Trophoblast cell (in vitro differentiated cells and primary cell): ENCODE data around the gene THSD4.

Experiments
- DNase-seq, 2 donors: peaks; one replicate each; pipeline ENCODE4 v3.0.0-alpha.2; 2016
- H2AFZ ChIP-seq: 2 replicates; pipeline ENCODE4 v1.6.1; 2013; ENCODE audit warnings: low read length, moderate library complexity, mild to moderate bottlenecking; ENCODE audit not compliant: insufficient read depth, poor library complexity
- H2AK5ac ChIP-seq: 2 replicates; pipeline ENCODE4 v1.6.1; 2013; ENCODE audit warnings: mild to moderate bottlenecking, low read length
- H2BK120ac ChIP-seq: 2 replicates; pipeline ENCODE4 v1.6.1; 2013; ENCODE audit warnings: low read length, mild to moderate bottlenecking, moderate library complexity; ENCODE audit not compliant: insufficient read depth, poor library complexity
- H2BK12ac ChIP-seq: 2 replicates; pipeline ENCODE4 v1.6.1; 2013; ENCODE audit warnings: mild to moderate bottlenecking, low read length, moderate library complexity
- H2BK5ac ChIP-seq: 2 replicates; pipeline ENCODE4 v1.6.1; 2013; ENCODE audit warnings: low read length, low read depth, moderate library complexity, mild to moderate bottlenecking; ENCODE audit not compliant: poor library complexity
- H3K14ac ChIP-seq: 2 replicates; pipeline ENCODE4 v1.6.1; 2013; ENCODE audit warnings: mild to moderate bottlenecking, low read length
- H3K18ac ChIP-seq: 2 replicates; pipeline ENCODE4 v1.6.1; 2013; ENCODE audit warnings: mild to moderate bottlenecking, low read length
- H3K23ac ChIP-seq: 2 replicates; pipeline ENCODE4 v1.6.1; 2013; ENCODE audit warnings: low read length
- H3K27ac ChIP-seq: 2 replicates; pipeline ENCODE4 v1.5.1; 2013; ENCODE audit warnings: low read depth, mild to moderate bottlenecking, inconsistent platforms, low read length, moderate library complexity
- H3K27me3 ChIP-seq: 2 replicates; pipeline ENCODE4 v1.6.1; 2013; ENCODE audit warnings: inconsistent platforms, mild to moderate bottlenecking, low read length, moderate library complexity; ENCODE audit not compliant: insufficient read depth
- H3K36me3 ChIP-seq, 2 experiments: 1 replicate in 1 of 2; 2 replicates in 1 of 2; pipeline ENCODE4 v1.6.1; 2013; ENCODE audit warnings: low read length in 2 of 2, mild to moderate bottlenecking in 2 of 2, moderate library complexity in 1 of 2; ENCODE audit not compliant: insufficient read depth in 2 of 2, control insufficient read depth in 1 of 2
- H3K4ac ChIP-seq: 2 replicates; pipeline ENCODE4 v1.6.1; 2013; ENCODE audit warnings: low read depth, mild to moderate bottlenecking, low read length, moderate library complexity
- H3K4me1 ChIP-seq, 2 experiments: 1 replicate in 1 of 2; 2 replicates in 1 of 2; pipeline ENCODE4 v1.6.1; 2013; ENCODE audit warnings: low read length in 2 of 2, mild to moderate bottlenecking in 2 of 2, moderate library complexity in 1 of 2; ENCODE audit not compliant: insufficient read depth in 2 of 2, control insufficient read depth in 1 of 2
- H3K4me2 ChIP-seq: 2 replicates; pipeline ENCODE4 v1.6.1; 2013; ENCODE audit warnings: inconsistent platforms, mild to moderate bottlenecking, low read length, moderate library complexity
- H3K4me3 ChIP-seq: 2 replicates; pipeline ENCODE4 v1.5.1; 2013; ENCODE audit warnings: mild to moderate bottlenecking, low read depth, low read length, inconsistent platforms
- H3K79me1 ChIP-seq: one replicate; pipeline ENCODE4 v1.6.1; 2013; ENCODE audit warnings: low read length
- H3K79me2 ChIP-seq: 2 replicates; pipeline ENCODE4 v1.6.1; 2013; ENCODE audit warnings: low read length, mild to moderate bottlenecking; ENCODE audit not compliant: control insufficient read depth, insufficient read depth, poor library complexity
- H3K9ac ChIP-seq: 2 replicates; pipeline ENCODE4 v1.6.1; 2013; ENCODE audit warnings: mild to moderate bottlenecking, low read length
- H3K9me3 ChIP-seq: 2 replicates; pipeline ENCODE4 v1.6.1; 2013; ENCODE audit warnings: low read depth, mild to moderate bottlenecking, control low read depth, inconsistent platforms, low read length; ENCODE audit not compliant: insufficient read depth
- H4K12ac ChIP-seq: 2 replicates; pipeline ENCODE4 v1.6.1; 2013; ENCODE audit warnings: low read depth, mild to moderate bottlenecking, low read length, moderate library complexity
- H4K8ac ChIP-seq: 2 replicates; pipeline ENCODE4 v1.6.1; 2013; ENCODE audit warnings: low read depth, mild to moderate bottlenecking, low read length, moderate library complexity
- H4K91ac ChIP-seq: one replicate; pipeline ENCODE4 v1.6.1; 2013; ENCODE audit warnings: low read depth, mild to moderate bottlenecking, low read length, moderate library complexity
- WGBS: extraction: QIAGEN DNeasy Blood & Tissue Kit; methylation state at CpG from one replicate; pipeline ENCODE4 v1.1.7; 2013; ENCODE audit warnings: missing lambda C conversion rate; ENCODE audit not compliant: insufficient read length, insufficient coverage; ENCODE audit errors: extremely low coverage; 5-methylcytosine and 5-hydroxymethylcytosine counted together

The THSD4 gene

DNA sequence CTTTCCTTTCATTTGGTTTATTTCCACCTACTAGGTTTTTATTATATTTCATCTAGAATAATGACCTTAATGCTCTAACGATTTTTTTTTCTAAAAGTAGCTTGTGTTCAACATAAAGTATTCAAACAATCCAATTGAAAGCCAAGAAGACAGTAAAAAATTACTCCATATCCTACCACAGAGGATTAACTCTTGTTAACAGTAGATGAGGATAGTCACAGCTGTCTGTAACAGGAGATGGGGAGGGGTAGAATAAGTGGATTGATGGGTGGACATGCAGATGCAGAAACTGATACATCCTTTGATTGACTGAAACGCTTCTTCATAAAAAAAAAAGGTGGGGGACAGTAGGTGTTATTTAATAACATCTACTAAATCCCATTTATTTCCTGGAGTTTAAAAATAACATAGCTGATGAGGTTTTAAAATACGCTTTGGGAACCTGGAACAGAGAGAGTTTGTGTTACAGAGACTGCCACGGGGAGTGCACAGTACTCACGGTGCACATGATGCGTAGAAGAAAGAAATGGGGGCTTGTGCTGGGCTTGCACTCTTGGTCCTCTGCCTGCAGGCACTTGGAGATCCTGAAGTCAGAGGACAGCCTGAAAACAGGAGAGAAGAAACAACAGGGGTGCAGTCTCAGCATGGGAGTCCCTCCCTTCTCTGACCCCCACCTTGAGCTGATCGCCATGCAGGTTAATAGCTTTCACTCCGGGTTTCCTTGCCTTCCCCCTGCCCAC lies 226.7 kb downstream of the THSD4 start:
- no peaks in the 10 kb centered on the region for H3K27me3 ChIP-seq
- no peak overlapping the region for H2AFZ ChIP-seq
- H4K91ac ChIP-seq: no peak overlapping the region
- no peak overlapping the region for H3K14ac ChIP-seq
- peaks cover 15 to 16% of the 10 kb centered on the region in 2 experiments for H3K4me1 ChIP-seq
- no peak overlapping the region for H2BK5ac ChIP-seq
- no peak overlapping the region for H3K4ac ChIP-seq
- no peak overlapping the region for H3K27ac ChIP-seq
- H3K9me3 ChIP-seq: no peaks in the 10 kb centered on the region
- no peak overlapping the region for H4K12ac ChIP-seq
- no peak overlapping the region for H4K8ac ChIP-seq
- H3K23ac ChIP-seq: no peak overlapping the region
- WGBS: no CpG with 5 or more reads among the region's 8 CpGs
- no peak overlapping the region for H3K9ac ChIP-seq
- no peaks in the 10 kb centered on the region for H3K79me2 ChIP-seq
- H2BK12ac ChIP-seq: no peak overlapping the region
- no peak overlapping the region for H3K4me2 ChIP-seq
- no peak overlapping the region for H3K4me3 ChIP-seq
- H3K79me1 ChIP-seq: peaks cover 8% of the 10 kb centered on the region
- no peak overlapping the region for H3K18ac ChIP-seq
- H2AK5ac ChIP-seq: no peak overlapping the region
- H3K36me3 ChIP-seq: no peaks in the 10 kb centered on the region
- H2BK120ac ChIP-seq: no peak overlapping the region
- no peak for DNase-seq

DNA sequence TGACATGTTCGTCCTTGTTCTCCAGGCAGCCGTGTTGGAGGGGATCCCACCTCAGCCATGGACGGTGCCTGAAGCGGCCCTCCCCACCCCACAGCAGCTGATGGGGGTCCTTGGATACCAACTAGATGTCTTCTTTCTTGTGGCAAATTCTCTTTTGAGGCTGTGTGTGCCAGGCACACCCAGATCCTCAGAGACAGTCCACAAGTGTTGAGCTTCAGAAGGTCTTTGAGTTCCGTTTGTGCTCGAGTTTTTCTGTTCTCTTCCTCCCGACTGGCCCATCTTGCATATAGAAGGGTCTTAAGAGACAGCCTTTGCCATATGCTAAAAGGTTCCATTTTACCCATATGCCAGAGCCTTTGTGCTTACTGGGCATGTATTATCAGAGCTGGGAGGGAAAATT lies 227.4 kb downstream of the THSD4 start:
- no peak overlapping the region for H2AFZ ChIP-seq
- H2BK120ac ChIP-seq: no peak overlapping the region
- no peak overlapping the region for H3K23ac ChIP-seq
- H2BK12ac ChIP-seq: no peak overlapping the region
- H3K4ac ChIP-seq: no peak overlapping the region
- H3K4me3 ChIP-seq: no peak overlapping the region
- no peaks in the 10 kb centered on the region for H3K36me3 ChIP-seq
- no CpG with 5 or more reads among the region's 7 CpGs for WGBS
- no peak overlapping the region for H3K18ac ChIP-seq
- H3K27ac ChIP-seq: no peak overlapping the region
- H4K12ac ChIP-seq: no peak overlapping the region
- no peak overlapping the region for H4K8ac ChIP-seq
- H3K79me1 ChIP-seq: peaks cover 5% of the 10 kb centered on the region
- no peaks in the 10 kb centered on the region for H3K9me3 ChIP-seq
- H3K4me2 ChIP-seq: no peak overlapping the region
- no peak for DNase-seq
- peaks cover 11% of the 10 kb centered on the region in 2 experiments for H3K4me1 ChIP-seq
- no peak overlapping the region for H3K14ac ChIP-seq
- H3K79me2 ChIP-seq: no peaks in the 10 kb centered on the region
- H4K91ac ChIP-seq: no peak overlapping the region
- H3K9ac ChIP-seq: no peak overlapping the region
- H2BK5ac ChIP-seq: no peak overlapping the region
- H2AK5ac ChIP-seq: no peak overlapping the region
- no peaks in the 10 kb centered on the region for H3K27me3 ChIP-seq

DNA sequence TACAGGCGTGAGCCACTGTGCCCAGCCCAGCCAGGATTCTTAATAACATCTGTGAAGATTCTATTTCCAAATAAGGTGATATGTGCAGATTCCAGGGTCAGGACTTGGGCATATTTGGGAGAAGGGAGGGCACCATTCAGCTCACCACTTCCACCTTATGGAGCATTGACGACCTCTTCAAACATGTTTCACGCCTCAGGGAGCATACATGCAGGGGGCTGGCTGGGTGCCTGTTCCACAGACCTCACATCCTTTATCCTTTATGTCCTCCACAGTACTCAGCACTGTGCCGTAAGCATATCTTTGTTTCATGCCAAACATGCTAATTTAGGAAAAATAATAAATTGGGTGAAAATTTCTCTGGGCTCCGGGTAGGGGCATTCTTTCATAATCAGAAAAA lies 229.0 kb downstream of the THSD4 start:
- no peaks in the 10 kb centered on the region for H3K79me1 ChIP-seq
- no peak overlapping the region for H3K9ac ChIP-seq
- H3K36me3 ChIP-seq: no peaks in the 10 kb centered on the region
- no peak overlapping the region for H3K4me2 ChIP-seq
- no peak overlapping the region for H3K23ac ChIP-seq
- no peak overlapping the region for H4K12ac ChIP-seq
- no peak overlapping the region for H3K18ac ChIP-seq
- no peak for DNase-seq
- H2AK5ac ChIP-seq: no peak overlapping the region
- H2AFZ ChIP-seq: no peak overlapping the region
- no peaks in the 10 kb centered on the region for H3K9me3 ChIP-seq
- no peak overlapping the region for H4K8ac ChIP-seq
- no peaks in the 10 kb centered on the region for H3K4me1 ChIP-seq
- no peak overlapping the region for H3K27ac ChIP-seq
- no peak overlapping the region for H4K91ac ChIP-seq
- H2BK120ac ChIP-seq: no peak overlapping the region
- H3K14ac ChIP-seq: no peak overlapping the region
- no peaks in the 10 kb centered on the region for H3K27me3 ChIP-seq
- WGBS: no CpG with 5 or more reads among the region's 5 CpGs
- no peak overlapping the region for H3K4me3 ChIP-seq
- no peak overlapping the region for H2BK12ac ChIP-seq
- H3K79me2 ChIP-seq: no peaks in the 10 kb centered on the region
- no peak overlapping the region for H2BK5ac ChIP-seq
- H3K4ac ChIP-seq: no peak overlapping the region

DNA sequence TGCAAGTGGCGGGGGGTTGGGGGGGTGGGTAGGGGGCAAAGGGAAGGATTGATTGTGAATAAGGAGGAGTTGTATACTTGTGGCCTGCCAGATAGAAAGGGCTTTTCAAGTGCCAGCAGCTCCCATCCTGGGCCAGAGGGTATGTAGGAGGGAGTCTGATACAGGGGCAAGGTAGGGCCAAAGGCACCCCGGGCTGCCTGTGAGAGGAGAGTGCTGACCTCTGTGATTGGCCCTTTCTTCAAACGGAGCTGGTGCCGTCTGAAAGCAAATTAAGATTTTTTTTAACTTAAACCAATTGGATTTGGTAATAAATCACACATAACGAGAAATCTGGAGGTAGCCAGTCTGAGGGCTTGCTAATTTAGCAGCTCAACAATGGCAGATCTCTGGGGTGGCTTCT lies 229.9 kb downstream of the THSD4 start:
- no peak for DNase-seq
- no peak overlapping the region for H2BK5ac ChIP-seq
- H3K36me3 ChIP-seq: no peaks in the 10 kb centered on the region
- H4K8ac ChIP-seq: no peak overlapping the region
- no peak overlapping the region for H3K14ac ChIP-seq
- no peaks in the 10 kb centered on the region for H3K27me3 ChIP-seq
- H3K79me1 ChIP-seq: no peaks in the 10 kb centered on the region
- H3K18ac ChIP-seq: no peak overlapping the region
- no peak overlapping the region for H4K12ac ChIP-seq
- H2BK120ac ChIP-seq: no peak overlapping the region
- no peaks in the 10 kb centered on the region for H3K4me1 ChIP-seq
- no peak overlapping the region for H2AK5ac ChIP-seq
- no peak overlapping the region for H3K4me2 ChIP-seq
- no peak overlapping the region for H3K23ac ChIP-seq
- H4K91ac ChIP-seq: no peak overlapping the region
- no peaks in the 10 kb centered on the region for H3K79me2 ChIP-seq
- H3K27ac ChIP-seq: no peak overlapping the region
- H2AFZ ChIP-seq: no peak overlapping the region
- no peak overlapping the region for H3K4ac ChIP-seq
- no peak overlapping the region for H3K4me3 ChIP-seq
- H2BK12ac ChIP-seq: no peak overlapping the region
- no peak overlapping the region for H3K9ac ChIP-seq
- WGBS: no CpG with 5 or more reads among the region's 5 CpGs
- no peaks in the 10 kb centered on the region for H3K9me3 ChIP-seq
